Hippocampal formation (tissue), 2 donors: ENCODE measurements around the gene ITGB7.
"Not testable (repeated sequence)": the region's sequence is repeated elsewhere in the genome, so short reads cannot be mapped to it uniquely, and the experiment has no call there.

Experiments
- DNase-seq, 2 donors: peaks; one replicate each; lab custom pipeline; 2025; lab: John Stamatoyannopoulos, UW

Gene ITGB7

GRCh38 chr12:53218551-53219291, 11.7 kb upstream of the ITGB7 start:
- no peak for DNase-seq

- DNase-seq, result no peak
These were observed 10.9 kb upstream of the ITGB7 start for GRCh38 chr12:53217931-53218307.

- no peak for DNase-seq
These were observed 10.2 kb upstream of the ITGB7 start for GRCh38 chr12:53217051-53217930.

GRCh38 chr12:53215497-53215896, 8.4 kb upstream of the ITGB7 start:
- no peak for DNase-seq

- DNase-seq, result no peak
These were observed 7.8 kb upstream of the ITGB7 start for GRCh38 chr12:53214687-53215455.

GRCh38 chr12:53214221-53214620, 7.2 kb upstream of the ITGB7 start:
- DNase-seq, result no peak

- DNase-seq, result peak; percentile 65 to 77
These were observed 6.3 kb upstream of the ITGB7 start for GRCh38 chr12:53213348-53213747.

GRCh38 chr12:53212931-53213330, 5.9 kb upstream of the ITGB7 start:
- DNase-seq, result no peak

- no peak for DNase-seq
These were observed 4.7 kb upstream of the ITGB7 start for GRCh38 chr12:53211476-53212381.

- no peak for DNase-seq
These were observed 3.8 kb upstream of the ITGB7 start for GRCh38 chr12:53210843-53211242.

GRCh38 chr12:53208877-53209463, 1.9 kb upstream of the ITGB7 start:
- no peak for DNase-seq

- no peak for DNase-seq
These were observed 1.4 kb upstream of the ITGB7 start for GRCh38 chr12:53208435-53208834.

GRCh38 chr12:53205747-53206419, 1.2 kb downstream of the ITGB7 start:
- no peak for DNase-seq

GRCh38 chr12:53204351-53204750, 2.7 kb downstream of the ITGB7 start:
- no peak for DNase-seq

- DNase-seq, result not testable (repeated sequence)
These were observed 4.7 kb downstream of the ITGB7 start for GRCh38 chr12:53202316-53202715.

- DNase-seq, result no peak
These were observed 5.4 kb downstream of the ITGB7 start for GRCh38 chr12:53201639-53202038.

GRCh38 chr12:53201177-53201541, 5.9 kb downstream of the ITGB7 start:
- no peak for DNase-seq

- DNase-seq, result no peak
These were observed 6.4 kb downstream of the ITGB7 start for GRCh38 chr12:53200458-53201176.

- no peak for DNase-seq
These were observed 7.0 kb downstream of the ITGB7 start for GRCh38 chr12:53200107-53200457.

- no peak for DNase-seq
These were observed 7.4 kb downstream of the ITGB7 start for GRCh38 chr12:53199700-53200099.
